Neural cell (in vitro differentiated cells): ENCODE data around the gene IFFO2. TPM values are rescaled to one million over a fixed set of nuclear protein-coding genes. Genes with fewer than 3 reads are reported as not detected.

ENCODE experiments used
- H2AFZ ChIP-seq: fragments of 200-600, 300-800 bp; sonication (generic), shearing (Covaris generic); 2 replicates; pipeline ENCODE4 v1.6.0; 2014; ENCODE audit warnings: low read depth, mild to moderate bottlenecking, antibody characterized with exemption, low read length, moderate library complexity
- H3F3A ChIP-seq: fragments of 200-600 bp; shearing (Covaris generic); 2 replicates; pipeline ENCODE4 v1.6.1; 2016; ENCODE audit warnings: mild to moderate bottlenecking, moderate library complexity, mixed read lengths, antibody characterized with exemption, low read length; ENCODE audit not compliant: insufficient read depth, poor library complexity, severe bottlenecking
- H3K27ac ChIP-seq: fragments of 200-600, 300-800 bp; sonication (generic), shearing (Covaris generic); 2 replicates; pipeline ENCODE4 v1.5.1; 2014; ENCODE audit warnings: mild to moderate bottlenecking, low read length, moderate library complexity
- H3K27me3 ChIP-seq: fragments of 300-800, 200-600 bp; sonication (generic), shearing (Covaris generic); 2 replicates; pipeline ENCODE4 v1.6.0; 2014; ENCODE audit warnings: mild to moderate bottlenecking, low read depth, low read length, moderate library complexity; ENCODE audit not compliant: insufficient read depth
- H3K36me3 ChIP-seq: fragments of 300-800, 200-600 bp; sonication (generic), shearing (Covaris generic); 2 replicates; pipeline ENCODE4 v1.5.1; 2014; ENCODE audit warnings: mild to moderate bottlenecking, antibody characterized with exemption, low read length, moderate library complexity; ENCODE audit not compliant: insufficient read depth
- H3K4me2 ChIP-seq: fragments of 300-800, 200-600 bp; sonication (generic), shearing (Covaris generic); 2 replicates; pipeline ENCODE4 v1.6.0; 2014; ENCODE audit warnings: mild to moderate bottlenecking, low read length
- H3K4me3 ChIP-seq: fragments of 300-800, 200-600 bp; sonication (generic), shearing (Covaris generic); 2 replicates; pipeline ENCODE4 v1.5.1; 2014; ENCODE audit warnings: mild to moderate bottlenecking, low read length, moderate library complexity
- H3K79me2 ChIP-seq: fragments of 200-600 bp; shearing (Covaris generic); replicated peaks from 2 replicates; pipeline ENCODE4 v1.6.0; 2014; ENCODE audit warnings: mild to moderate bottlenecking, low read length, moderate library complexity; ENCODE audit not compliant: insufficient read depth
- H3K9ac ChIP-seq: fragments of 300-800, 200-600 bp; sonication (generic), shearing (Covaris generic); 2 replicates; pipeline ENCODE4 v1.6.1; 2016; ENCODE audit warnings: mild to moderate bottlenecking, low read length, mixed read lengths
- H3K9me2 ChIP-seq: fragments of 200-600 bp; shearing (Covaris generic); 2 replicates; pipeline ENCODE4 v1.6.1; 2016; ENCODE audit warnings: mild to moderate bottlenecking, low read length, mixed read lengths; ENCODE audit not compliant: insufficient read depth
- H3K9me3 ChIP-seq: fragments of 200-600, 300-800 bp; sonication (generic), shearing (Covaris generic); 2 replicates; pipeline ENCODE4 v1.6.1; 2016; ENCODE audit warnings: mild to moderate bottlenecking, mixed run types, low read length, moderate library complexity, mixed read lengths
- H4K20me1 ChIP-seq: fragments of 200-600 bp; shearing (Covaris generic); 2 replicates; pipeline ENCODE4 v1.6.1; 2016; ENCODE audit warnings: mild to moderate bottlenecking, mixed run types; ENCODE audit not compliant: insufficient read depth
- CTCF ChIP-seq: fragments of 450-650 bp; IDR thresholded peaks from 2 replicates; pipeline ENCODE4 v1.5.1; 2014; ENCODE audit warnings: antibody characterized with exemption, mild to moderate bottlenecking, moderate library complexity; ENCODE audit not compliant: poor library complexity, severe bottlenecking
- EP300 ChIP-seq: fragments of 450-650 bp; conservative IDR thresholded peaks from 2 replicates; pipeline ENCODE4 v1.6.1; 2014; ENCODE audit warnings: antibody characterized with exemption, mild to moderate bottlenecking, moderate library complexity; ENCODE audit not compliant: poor library complexity, severe bottlenecking
- EZH2 ChIP-seq: fragments of 200-600, 300-800 bp; shearing (Covaris generic), sonication (generic); IDR thresholded peaks from 2 replicates; pipeline ENCODE4 v1.6.1; 2014; ENCODE audit warnings: antibody characterized with exemption, low read length, borderline replicate concordance, mild to moderate bottlenecking; ENCODE audit not compliant: insufficient read depth, poor library complexity, severe bottlenecking
- MXI1 ChIP-seq: fragments of 450-650 bp; conservative IDR thresholded peaks from 2 replicates; pipeline ENCODE4 v1.6.1; 2014; ENCODE audit warnings: antibody characterized with exemption, mild to moderate bottlenecking; ENCODE audit not compliant: poor library complexity, severe bottlenecking
- POLR2AphosphoS5 ChIP-seq: IDR thresholded peaks from 2 replicates; pipeline ENCODE4 v1.6.1; 2012
- RAD21 ChIP-seq: fragments of 450-650 bp; conservative IDR thresholded peaks from 2 replicates; pipeline ENCODE4 v1.6.1; 2014; ENCODE audit warnings: antibody characterized with exemption, mild to moderate bottlenecking, moderate library complexity
- SMC3 ChIP-seq: fragments of 450-650 bp; conservative IDR thresholded peaks from 2 replicates; pipeline ENCODE4 v1.6.1; 2014; ENCODE audit warnings: antibody characterized with exemption, mild to moderate bottlenecking, moderate library complexity; ENCODE audit not compliant: poor library complexity
- TAF1 ChIP-seq: IDR thresholded peaks from 2 replicates; pipeline ENCODE4 v1.6.1; 2012; ENCODE audit warnings: low read depth
- polyA plus RNA-seq: library from polyadenylated mRNA; depleted of rRNA; stranded (reverse); fragments of >200 nt; gene quantifications from 2 replicates; pipeline ENCODE4 v1.2.3, GENCODE V29; 2014
- TF ChIP-seq, protein P1 (sequence below): IDR thresholded peaks from 2 replicates; pipeline ENCODE4 v1.6.1; 2012; ENCODE audit warnings: borderline replicate concordance

IFFO2 gene
- polyA plus RNA-seq, 1 donor from 2014 or later, result 2.6 TPM

GRCh38 chr1:18974005-18974404, 17.5 kb upstream of the IFFO2 start:
- TF ChIP-seq, protein P1, sequence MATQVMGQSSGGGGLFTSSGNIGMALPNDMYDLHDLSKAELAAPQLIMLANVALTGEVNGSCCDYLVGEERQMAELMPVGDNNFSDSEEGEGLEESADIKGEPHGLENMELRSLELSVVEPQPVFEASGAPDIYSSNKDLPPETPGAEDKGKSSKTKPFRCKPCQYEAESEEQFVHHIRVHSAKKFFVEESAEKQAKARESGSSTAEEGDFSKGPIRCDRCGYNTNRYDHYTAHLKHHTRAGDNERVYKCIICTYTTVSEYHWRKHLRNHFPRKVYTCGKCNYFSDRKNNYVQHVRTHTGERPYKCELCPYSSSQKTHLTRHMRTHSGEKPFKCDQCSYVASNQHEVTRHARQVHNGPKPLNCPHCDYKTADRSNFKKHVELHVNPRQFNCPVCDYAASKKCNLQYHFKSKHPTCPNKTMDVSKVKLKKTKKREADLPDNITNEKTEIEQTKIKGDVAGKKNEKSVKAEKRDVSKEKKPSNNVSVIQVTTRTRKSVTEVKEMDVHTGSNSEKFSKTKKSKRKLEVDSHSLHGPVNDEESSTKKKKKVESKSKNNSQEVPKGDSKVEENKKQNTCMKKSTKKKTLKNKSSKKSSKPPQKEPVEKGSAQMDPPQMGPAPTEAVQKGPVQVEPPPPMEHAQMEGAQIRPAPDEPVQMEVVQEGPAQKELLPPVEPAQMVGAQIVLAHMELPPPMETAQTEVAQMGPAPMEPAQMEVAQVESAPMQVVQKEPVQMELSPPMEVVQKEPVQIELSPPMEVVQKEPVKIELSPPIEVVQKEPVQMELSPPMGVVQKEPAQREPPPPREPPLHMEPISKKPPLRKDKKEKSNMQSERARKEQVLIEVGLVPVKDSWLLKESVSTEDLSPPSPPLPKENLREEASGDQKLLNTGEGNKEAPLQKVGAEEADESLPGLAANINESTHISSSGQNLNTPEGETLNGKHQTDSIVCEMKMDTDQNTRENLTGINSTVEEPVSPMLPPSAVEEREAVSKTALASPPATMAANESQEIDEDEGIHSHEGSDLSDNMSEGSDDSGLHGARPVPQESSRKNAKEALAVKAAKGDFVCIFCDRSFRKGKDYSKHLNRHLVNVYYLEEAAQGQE, result no peak
- TF ChIP-seq SMC3 (no peak), TAF1 (no peak), EP300 (no peak), CTCF (no peak), RAD21 (no peak), EZH2 (no peak), MXI1 (no peak), POLR2AphosphoS5 (no peak)
- Histone ChIP-seq H3K27ac (no peak overlapping the region), H4K20me1 (no peaks in the 10 kb centered on the region), H2AFZ (no peak overlapping the region), H3K4me3 (no peak overlapping the region), H3K9me2 (no peaks in the 10 kb centered on the region), H3K36me3 (no peaks in the 10 kb centered on the region), H3K27me3 (no peaks in the 10 kb centered on the region), H3K9me3 (no peaks in the 10 kb centered on the region), H3K9ac (no peak overlapping the region), H3F3A (no peaks in the 10 kb centered on the region), H3K4me2 (no peak overlapping the region), H3K79me2 (no peaks in the 10 kb centered on the region)

- H3K9me3 ChIP-seq, result no peaks in the 10 kb centered on the region
Observed at GRCh38 chr1:18973446-18973955, 17.0 kb upstream of the IFFO2 start.

More at GRCh38 chr1:18973446-18973955, 17.0 kb upstream of the IFFO2 start:
- TF ChIP-seq, protein P1, result no peak
- TF ChIP-seq CTCF (no peak), EP300 (no peak), TAF1 (no peak), POLR2AphosphoS5 (no peak), SMC3 (no peak), EZH2 (no peak), RAD21 (no peak), MXI1 (no peak)
- Histone ChIP-seq H3K36me3 (no peaks in the 10 kb centered on the region), H3F3A (no peaks in the 10 kb centered on the region), H3K27me3 (no peaks in the 10 kb centered on the region), H3K4me2 (no peak overlapping the region), H3K9me2 (no peaks in the 10 kb centered on the region), H2AFZ (no peak overlapping the region), H3K4me3 (no peak overlapping the region), H4K20me1 (no peaks in the 10 kb centered on the region), H3K27ac (no peak overlapping the region), H3K9ac (no peak overlapping the region), H3K79me2 (no peaks in the 10 kb centered on the region)
